Measurements from ENCODE around the gene FALEC.

Gene FALEC

GRCh38 chr1:150549496-150550221 lies 34.1 kb downstream of the FALEC start:
- DNase-seq (ENCODE audit: low read depth) = no peak
- H3K4me3 ChIP-seq (ENCODE audit: low read depth, low read length) = peak overlapping the region; percentile 42
- TF ChIP-seq CTCF (IDR thresholded peaks at IDR 0.05; ENCODE audit: control insufficient read depth, extremely low read depth, insufficient read depth) = no peak

DNA sequence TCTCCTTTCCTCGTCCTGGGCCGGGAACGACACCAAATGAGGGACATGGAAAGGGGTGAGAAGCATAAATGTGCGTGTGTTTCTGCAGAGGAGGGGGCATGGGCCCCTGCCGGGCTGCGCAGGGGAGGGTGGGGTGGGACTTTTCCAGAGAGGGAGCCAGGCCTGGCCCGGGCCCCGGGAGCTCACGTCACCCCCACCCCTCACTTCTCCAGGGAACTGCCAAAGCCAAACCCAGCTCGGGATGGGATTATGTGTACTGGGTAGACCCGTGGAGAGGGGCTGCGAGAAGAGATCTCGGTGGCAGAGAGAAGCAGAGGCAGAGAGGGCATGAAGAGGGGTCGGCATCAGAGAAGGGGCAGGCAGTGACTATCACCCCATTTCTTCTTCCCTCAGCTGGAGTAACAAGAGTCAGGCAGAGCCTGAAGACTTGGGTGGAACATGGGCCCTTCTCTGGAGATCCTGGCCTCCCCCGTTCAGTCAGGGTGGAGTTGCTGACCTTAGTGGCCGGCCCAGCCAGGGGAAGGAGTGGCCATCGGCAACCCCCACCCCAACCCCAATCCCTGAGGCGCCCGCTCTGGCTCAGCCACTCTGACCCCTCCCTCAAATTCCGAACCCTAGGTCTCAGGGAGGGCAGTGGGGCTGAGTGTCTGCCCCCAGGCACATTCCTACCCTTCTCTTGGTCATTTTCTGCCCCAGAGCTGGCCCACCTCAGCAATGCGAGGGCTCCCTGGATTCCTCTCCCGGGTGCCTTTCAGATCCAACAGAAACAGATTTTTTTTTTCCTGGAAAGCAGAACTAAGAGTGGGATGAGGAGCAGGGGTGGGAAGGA lies 34.9 kb downstream of the FALEC start:
- DNase-seq (ENCODE audit: low read depth) = no peak
- no peak overlapping the region for H3K4me3 ChIP-seq (ENCODE audit: low read depth, low read length)
- no peak for TF ChIP-seq CTCF (IDR thresholded peaks at IDR 0.05; ENCODE audit: control insufficient read depth, extremely low read depth, insufficient read depth)

- no peak overlapping the region for H3K4me3 ChIP-seq (ENCODE audit: low read depth, low read length)
- DNase-seq (ENCODE audit: low read depth) = no peak
- no peak for TF ChIP-seq CTCF (IDR thresholded peaks at IDR 0.05; ENCODE audit: control insufficient read depth, extremely low read depth, insufficient read depth)
Observed at GRCh38 chr1:150551051-150551783, 35.7 kb downstream of the FALEC start.

GRCh38 chr1:150551784-150552127 lies 36.2 kb downstream of the FALEC start:
- no peak for TF ChIP-seq CTCF (IDR thresholded peaks at IDR 0.05; ENCODE audit: control insufficient read depth, extremely low read depth, insufficient read depth)
- H3K4me3 ChIP-seq (ENCODE audit: low read depth, low read length) = no peak overlapping the region
- no peak for DNase-seq (ENCODE audit: low read depth)

DNA sequence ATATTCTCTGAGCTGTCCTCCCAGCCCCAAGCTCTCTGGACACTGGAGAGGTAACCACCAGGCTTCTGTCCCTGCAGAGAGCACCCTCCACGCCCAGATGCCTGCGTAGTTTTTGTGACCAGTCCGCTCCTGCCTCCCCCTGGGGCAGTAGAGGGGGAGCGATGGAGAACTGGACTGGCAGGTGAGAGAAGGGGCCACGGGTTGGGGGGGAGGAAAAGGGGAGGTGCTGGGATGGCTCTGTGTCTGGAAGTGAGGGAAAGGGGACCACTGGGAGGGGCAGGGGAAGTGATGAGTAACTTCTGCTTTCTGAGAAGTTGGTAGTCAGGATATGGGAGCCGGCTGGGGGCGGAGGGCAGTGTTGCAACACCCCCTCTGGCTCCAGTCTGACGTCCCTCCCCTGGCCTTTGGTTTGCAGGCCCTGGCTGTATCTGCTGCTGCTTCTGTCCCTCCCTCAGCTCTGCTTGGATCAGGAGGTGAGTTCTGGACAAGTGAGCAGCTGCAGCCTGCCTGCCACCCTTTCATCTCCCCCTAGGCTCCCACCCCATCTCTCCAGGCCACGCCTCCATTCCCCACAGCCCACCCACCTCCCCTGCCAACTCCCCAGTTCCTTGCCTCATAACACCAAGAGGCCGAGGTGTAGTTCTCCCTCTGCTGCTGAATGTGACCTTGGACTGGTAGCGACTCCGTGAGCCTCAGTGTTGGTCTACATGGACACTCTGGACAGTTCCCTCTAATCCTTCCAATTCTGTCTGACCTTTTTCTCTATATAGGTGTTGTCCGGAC lies 36.8 kb downstream of the FALEC start:
- TF ChIP-seq CTCF (IDR thresholded peaks at IDR 0.05; ENCODE audit: control insufficient read depth, extremely low read depth, insufficient read depth) = no peak
- H3K4me3 ChIP-seq (ENCODE audit: low read depth, low read length) = no peak overlapping the region
- DNase-seq (ENCODE audit: low read depth) = no peak

DNA sequence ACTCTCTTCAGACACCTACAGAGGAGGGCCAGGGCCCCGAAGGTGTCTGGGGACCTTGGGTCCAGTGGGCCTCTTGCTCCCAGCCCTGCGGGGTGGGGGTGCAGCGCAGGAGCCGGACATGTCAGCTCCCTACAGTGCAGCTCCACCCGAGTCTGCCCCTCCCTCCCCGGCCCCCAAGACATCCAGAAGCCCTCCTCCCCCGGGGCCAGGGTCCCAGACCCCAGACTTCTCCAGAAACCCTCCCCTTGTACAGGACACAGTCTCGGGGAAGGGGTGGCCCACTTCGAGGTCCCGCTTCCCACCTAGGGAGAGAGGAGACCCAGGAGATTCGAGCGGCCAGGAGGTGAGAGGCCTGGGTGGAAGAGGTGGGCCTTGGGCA lies 37.3 kb downstream of the FALEC start:
- no peak overlapping the region for H3K4me3 ChIP-seq (ENCODE audit: low read depth, low read length)
- TF ChIP-seq CTCF (IDR thresholded peaks at IDR 0.05; ENCODE audit: control insufficient read depth, extremely low read depth, insufficient read depth) = no peak
- no peak for DNase-seq (ENCODE audit: low read depth)

Measured in LNCaP clone FGC (cell line).